DND-41 (cell line): ENCODE results near the gene METTL26.

Experiments
- CTCF ChIP-seq: IDR thresholded peaks from 2 replicates; pipeline ENCODE4 v1.5.1; 2012; ENCODE audit warnings: borderline replicate concordance, low read length, moderate library complexity, mild to moderate bottlenecking; ENCODE audit not compliant: poor library complexity, severe bottlenecking; ENCODE audit errors: extremely low read depth
- EZH2 ChIP-seq: IDR thresholded peaks from 3 replicates; pipeline ENCODE4 v1.6.1; 2012; ENCODE audit warnings: borderline replicate concordance, low read depth, mild to moderate bottlenecking, moderate library complexity, low read length, inconsistent platforms; ENCODE audit not compliant: severe bottlenecking

GRCh38 chr16:670485-671352 lies 34.6 kb upstream of the METTL26 start:
- TF ChIP-seq CTCF (no peak), EZH2 (no peak)
